BLaER1 (cell line): ENCODE results near the gene SPOCK1.

Experiments used
- H3K27ac ChIP-seq: shearing (Covaris generic); formaldehyde crosslinking; 2 replicates; pipeline ENCODE4 v1.8.1; 2022
- H3K27me3 ChIP-seq: shearing (Covaris generic); formaldehyde crosslinking; 2 replicates; pipeline ENCODE4 v1.8.1; 2022
- H3K36me3 ChIP-seq: shearing (Covaris generic); formaldehyde crosslinking; 2 replicates; pipeline ENCODE4 v1.8.1; 2022
- H3K4me1 ChIP-seq: shearing (Covaris generic); formaldehyde crosslinking; 2 replicates; pipeline ENCODE4 v1.8.1; 2022
- H3K4me2 ChIP-seq: shearing (Covaris generic); formaldehyde crosslinking; 2 replicates; pipeline ENCODE4 v1.8.1; 2022
- H3K4me3 ChIP-seq: shearing (Covaris generic); formaldehyde crosslinking; 2 replicates; pipeline ENCODE4 v1.8.1; 2022
- H3K9ac ChIP-seq: shearing (Covaris generic); formaldehyde crosslinking; 2 replicates; pipeline ENCODE4 v1.8.1; 2022
- H3K9me3 ChIP-seq: shearing (Covaris generic); formaldehyde crosslinking; 2 replicates; pipeline ENCODE4 v1.8.1; 2022
- H4K20me1 ChIP-seq: shearing (Covaris generic); formaldehyde crosslinking; 2 replicates; pipeline ENCODE4 v1.8.1; 2022
- Cebpa-rat ChIP-seq: shearing (Covaris generic); IDR thresholded peaks from 2 replicates; pipeline ENCODE4 v1.8.1; 2022

The SPOCK1 gene

GRCh38 chr5:137372016-137372772, 126.9 kb downstream of the SPOCK1 start:
- no peak for TF ChIP-seq Cebpa-rat

DNA sequence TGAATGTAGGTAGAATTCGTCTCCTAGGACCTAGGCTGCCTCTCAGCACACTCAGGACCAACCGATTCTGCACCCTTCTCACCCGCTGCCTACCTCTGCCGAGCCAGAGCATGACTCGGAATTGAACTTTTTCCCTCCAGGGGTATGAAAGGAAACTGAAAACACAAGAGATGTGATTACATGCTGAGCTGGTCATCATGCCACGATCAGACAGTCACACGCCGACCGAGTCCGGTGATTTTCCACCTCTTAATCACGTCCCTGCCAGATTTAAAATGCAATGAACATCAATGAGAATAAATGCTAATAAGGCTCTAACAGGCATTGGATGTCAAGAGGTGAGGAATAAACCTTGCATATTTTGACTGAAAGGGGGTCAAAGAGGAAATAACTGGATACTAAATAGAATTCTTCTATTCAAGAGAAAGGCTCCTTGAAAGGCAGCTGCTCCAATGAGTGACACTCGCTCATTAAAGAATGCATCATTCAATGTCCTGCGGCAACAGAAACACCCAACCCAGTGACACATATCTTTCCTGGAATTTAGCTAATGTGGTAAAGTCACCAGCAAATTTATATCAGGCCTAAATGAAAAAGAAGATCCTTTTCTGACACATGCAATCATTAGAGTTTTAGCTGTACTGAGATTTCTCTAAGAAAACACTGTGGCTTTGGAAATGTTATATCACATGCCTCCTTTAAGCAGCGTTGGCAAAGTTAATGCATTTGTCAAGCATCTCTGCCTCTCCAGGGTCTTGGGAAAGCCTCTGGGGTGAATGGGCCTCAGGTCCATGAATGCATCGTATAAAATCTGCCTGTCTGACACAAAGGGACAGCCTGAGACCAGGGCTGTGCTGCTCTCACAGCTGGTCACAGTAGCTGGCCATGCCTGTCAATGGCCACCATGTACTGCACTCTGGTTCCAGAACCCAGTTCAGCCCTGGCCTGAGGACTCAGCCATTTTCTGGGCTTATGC, 128.7 kb downstream of the SPOCK1 start:
- Histone ChIP-seq H3K9ac (no peak overlapping the region), H3K36me3 (no peaks in the 10 kb centered on the region), H3K27me3 (no peaks in the 10 kb centered on the region; the same call in 1 of the 2 replicates), H3K27ac (no peak overlapping the region), H3K4me2 (no peak overlapping the region), H4K20me1 (no peaks in the 10 kb centered on the region), H3K4me1 (peaks cover 8% of the 10 kb centered on the region; the same call in 1 of the 2 replicates), H3K9me3 (no peaks in the 10 kb centered on the region), H3K4me3 (no peak overlapping the region)
- no peak for TF ChIP-seq Cebpa-rat

More at GRCh38 chr5:137372016-137372772, 126.9 kb downstream of the SPOCK1 start:
- no peaks in the 10 kb centered on the region for H4K20me1 ChIP-seq
- no peak overlapping the region for H3K27ac ChIP-seq
- no peak overlapping the region for H3K9ac ChIP-seq
- no peaks in the 10 kb centered on the region for H3K9me3 ChIP-seq
- no peaks in the 10 kb centered on the region for H3K36me3 ChIP-seq
- no peak overlapping the region for H3K4me2 ChIP-seq
- H3K4me1 ChIP-seq = peaks cover 8% of the 10 kb centered on the region; the same call in 1 of the 2 replicates
- H3K4me3 ChIP-seq = no peak overlapping the region
- no peaks in the 10 kb centered on the region; the same call in 1 of the 2 replicates for H3K27me3 ChIP-seq

GRCh38 chr5:137368651-137369050, 130.5 kb downstream of the SPOCK1 start:
- no peak overlapping the region for H3K4me3 ChIP-seq
- H3K27ac ChIP-seq = no peak overlapping the region
- no peak overlapping the region for H3K4me2 ChIP-seq
- TF ChIP-seq Cebpa-rat = no peak
- H3K36me3 ChIP-seq = no peaks in the 10 kb centered on the region
- no peaks in the 10 kb centered on the region; the same call in 1 of the 2 replicates for H3K27me3 ChIP-seq
- no peaks in the 10 kb centered on the region for H4K20me1 ChIP-seq
- no peaks in the 10 kb centered on the region for H3K9me3 ChIP-seq
- H3K9ac ChIP-seq = no peak overlapping the region
- peaks cover 8% of the 10 kb centered on the region; the same call in 1 of the 2 replicates for H3K4me1 ChIP-seq

DNA sequence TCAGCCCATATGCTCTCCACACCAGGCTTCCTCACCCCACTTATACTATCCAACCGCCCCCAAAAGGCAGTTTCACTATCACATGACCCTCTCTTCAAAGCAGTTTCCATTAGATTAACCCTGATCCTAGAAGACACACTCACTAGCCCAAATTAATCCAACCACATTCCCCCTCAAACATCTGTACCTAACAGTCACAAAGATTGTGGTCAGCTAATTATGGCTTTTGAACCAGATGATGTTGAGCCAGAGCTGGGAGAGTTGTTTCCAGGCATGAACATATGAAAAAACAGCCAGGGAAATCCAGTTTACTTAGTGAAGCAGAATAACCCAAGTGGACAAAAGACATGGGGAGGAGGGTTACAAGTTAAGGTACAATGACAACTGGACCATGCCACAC, 131.2 kb downstream of the SPOCK1 start:
- no peak overlapping the region for H3K4me3 ChIP-seq
- H3K4me1 ChIP-seq = peaks cover 8% of the 10 kb centered on the region; the same call in 1 of the 2 replicates
- H3K27me3 ChIP-seq = no peaks in the 10 kb centered on the region; the same call in 1 of the 2 replicates
- H3K36me3 ChIP-seq = no peaks in the 10 kb centered on the region
- TF ChIP-seq Cebpa-rat = no peak
- no peak overlapping the region for H3K27ac ChIP-seq
- H4K20me1 ChIP-seq = no peaks in the 10 kb centered on the region
- peak overlapping the region; percentile 8; the same call in 1 of the 2 replicates for H3K4me2 ChIP-seq
- H3K9ac ChIP-seq = no peak overlapping the region
- no peaks in the 10 kb centered on the region for H3K9me3 ChIP-seq

DNA sequence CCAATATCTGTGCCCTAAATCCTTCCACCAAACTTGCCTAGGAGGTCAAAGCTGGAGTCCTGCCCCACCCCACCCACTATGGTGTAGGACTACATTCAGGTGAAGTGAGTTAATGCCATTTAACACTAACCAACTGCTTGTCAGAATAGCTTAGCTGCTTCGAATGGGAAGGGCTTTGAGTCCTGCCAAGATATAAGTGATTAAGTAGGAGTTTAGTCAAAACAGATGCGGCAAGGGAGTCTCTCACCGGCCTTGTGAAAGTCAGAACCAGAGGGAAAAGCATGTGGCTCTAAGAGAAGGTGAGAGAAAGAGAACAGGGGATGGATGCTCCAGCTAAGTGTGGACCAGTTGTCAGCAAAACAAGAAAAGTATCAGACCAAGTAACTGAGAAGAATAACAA, 132.6 kb downstream of the SPOCK1 start:
- Histone ChIP-seq H3K4me1 (peaks cover 8% of the 10 kb centered on the region; the same call in 1 of the 2 replicates), H3K9me3 (no peaks in the 10 kb centered on the region), H3K4me3 (no peak overlapping the region), H3K27ac (no peak overlapping the region), H4K20me1 (no peaks in the 10 kb centered on the region), H3K36me3 (no peaks in the 10 kb centered on the region), H3K27me3 (no peaks in the 10 kb centered on the region; the same call in 1 of the 2 replicates), H3K9ac (no peak overlapping the region), H3K4me2 (no peak overlapping the region)
- TF ChIP-seq Cebpa-rat = no peak

GRCh38 chr5:137365126-137365865, 133.8 kb downstream of the SPOCK1 start:
- TF ChIP-seq Cebpa-rat = no peak
- H3K4me2 ChIP-seq = no peak overlapping the region
- H3K4me3 ChIP-seq = no peak overlapping the region
- peaks cover 8% of the 10 kb centered on the region; the same call in 1 of the 2 replicates for H3K4me1 ChIP-seq
- no peak overlapping the region for H3K9ac ChIP-seq
- no peaks in the 10 kb centered on the region for H3K36me3 ChIP-seq
- no peaks in the 10 kb centered on the region for H3K9me3 ChIP-seq
- no peaks in the 10 kb centered on the region for H3K27me3 ChIP-seq
- H4K20me1 ChIP-seq = no peaks in the 10 kb centered on the region
- H3K27ac ChIP-seq = no peak overlapping the region

DNA sequence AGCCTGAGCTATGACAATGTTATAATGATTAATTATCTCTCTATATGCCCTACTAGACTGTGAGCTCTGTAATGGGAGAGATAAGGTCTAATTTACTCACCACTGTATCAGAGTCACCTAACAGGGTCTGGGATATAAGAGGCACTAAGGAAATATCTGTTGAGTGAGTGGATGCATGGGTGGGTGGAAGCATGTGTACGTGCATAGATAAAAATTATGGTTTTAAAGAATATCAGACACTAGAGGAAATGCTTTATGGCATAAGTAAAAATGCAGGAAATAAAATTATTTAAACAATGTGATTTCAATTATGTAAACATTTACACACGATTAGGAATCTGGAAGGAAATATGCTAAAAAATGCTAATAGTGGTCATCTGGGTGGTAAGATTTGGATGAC, 137.8 kb downstream of the SPOCK1 start:
- Histone ChIP-seq H3K27ac (no peak overlapping the region), H4K20me1 (no peaks in the 10 kb centered on the region), H3K9ac (no peak overlapping the region), H3K27me3 (no peaks in the 10 kb centered on the region), H3K4me2 (no peak overlapping the region), H3K4me3 (no peak overlapping the region), H3K4me1 (no peaks in the 10 kb centered on the region), H3K9me3 (no peaks in the 10 kb centered on the region), H3K36me3 (no peaks in the 10 kb centered on the region)
- no peak for TF ChIP-seq Cebpa-rat

DNA sequence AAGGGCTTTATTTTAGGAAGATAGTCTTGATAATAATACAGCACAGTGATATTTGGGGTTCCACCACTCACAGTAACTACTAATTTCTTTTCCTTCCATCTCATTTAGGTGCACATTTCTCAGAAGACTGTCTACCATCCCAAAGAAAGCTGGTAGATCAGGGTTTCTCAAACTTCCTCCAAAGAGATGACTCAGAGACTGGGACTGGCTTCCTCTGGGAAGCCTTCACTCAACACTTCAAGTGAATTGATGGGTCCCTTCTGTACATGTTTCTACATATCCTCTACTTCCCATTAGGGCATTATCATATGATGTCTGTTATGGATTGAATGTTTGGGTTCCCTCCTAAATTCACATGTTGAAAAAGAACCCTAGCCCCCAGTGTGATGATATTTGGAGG, 138.5 kb downstream of the SPOCK1 start:
- no peak overlapping the region for H3K4me2 ChIP-seq
- no peaks in the 10 kb centered on the region for H3K27me3 ChIP-seq
- no peak for TF ChIP-seq Cebpa-rat

GRCh38 chr5:137359941-137360340, 139.2 kb downstream of the SPOCK1 start:
- Histone ChIP-seq H3K9me3 (no peaks in the 10 kb centered on the region), H3K36me3 (no peaks in the 10 kb centered on the region), H3K4me2 (no peak overlapping the region), H3K4me3 (no peak overlapping the region), H4K20me1 (no peaks in the 10 kb centered on the region), H3K27ac (no peak overlapping the region), H3K4me1 (no peaks in the 10 kb centered on the region), H3K9ac (no peak overlapping the region), H3K27me3 (no peaks in the 10 kb centered on the region)
- TF ChIP-seq Cebpa-rat = no peak

More for the DNA sequence above, 138.5 kb downstream of the SPOCK1 start:
- no peaks in the 10 kb centered on the region for H3K9me3 ChIP-seq
- H3K4me1 ChIP-seq = no peaks in the 10 kb centered on the region
- no peak overlapping the region for H3K27ac ChIP-seq
- H4K20me1 ChIP-seq = no peaks in the 10 kb centered on the region
- no peaks in the 10 kb centered on the region for H3K36me3 ChIP-seq
- no peak overlapping the region for H3K9ac ChIP-seq
- no peak overlapping the region for H3K4me3 ChIP-seq
